MM.1S (cell line): Measurements from ENCODE around the gene DSCAML1.

Experiments used
- DNase-seq: peaks from one replicate; pipeline ENCODE4 v3.0.0-alpha.2; 2015
- H2AFZ ChIP-seq: fragments of 300-600 bp; sonication (generic); 2 replicates; pipeline ENCODE4 v1.6.0; 2016; ENCODE audit warnings: antibody characterized with exemption, low read length
- H3F3A ChIP-seq: fragments of 300-600 bp; sonication (generic); 2 replicates; pipeline ENCODE4 v1.6.1; 2016; ENCODE audit warnings: mild to moderate bottlenecking, antibody characterized with exemption, low read length, moderate library complexity, mixed read lengths; ENCODE audit not compliant: insufficient read depth
- H3K27ac ChIP-seq: fragments of 300-600 bp; sonication (generic); 2 replicates; pipeline ENCODE4 v1.5.1; 2016; ENCODE audit warnings: mild to moderate bottlenecking, low read length
- H3K27me3 ChIP-seq: fragments of 300-600 bp; sonication (generic); replicated peaks from 2 replicates; pipeline ENCODE4 v1.6.0; 2016; ENCODE audit warnings: low read length; ENCODE audit not compliant: insufficient read depth
- H3K36me3 ChIP-seq: fragments of 300-600 bp; sonication (generic); replicated peaks from 2 replicates; pipeline ENCODE4 v1.6.1; 2016; ENCODE audit warnings: mild to moderate bottlenecking, low read length, mixed read lengths; ENCODE audit not compliant: insufficient read depth
- H3K4me1 ChIP-seq: fragments of 300-600 bp; sonication (generic); 2 replicates; pipeline ENCODE4 v1.6.1; 2016; ENCODE audit warnings: low read length, mixed read lengths
- H3K4me2 ChIP-seq: fragments of 300-600 bp; sonication (generic); 2 replicates; pipeline ENCODE4 v1.6.0; 2016; ENCODE audit warnings: low read depth, low read length
- H3K4me3 ChIP-seq: fragments of 300-600 bp; sonication (generic); 2 replicates; pipeline ENCODE4 v1.5.1; 2016; ENCODE audit warnings: low read length, mixed read lengths
- H3K79me2 ChIP-seq: fragments of 300-600 bp; sonication (generic); 2 replicates; pipeline ENCODE4 v1.6.1; 2016; ENCODE audit warnings: mixed run types, low read length, mixed read lengths
- H3K9ac ChIP-seq: fragments of 300-600 bp; sonication (generic); 2 replicates; pipeline ENCODE4 v1.6.1; 2016; ENCODE audit warnings: low read length, mixed read lengths
- H3K9me2 ChIP-seq: fragments of 300-600 bp; sonication (generic); replicated peaks from 2 replicates; pipeline ENCODE4 v1.6.1; 2016; ENCODE audit warnings: mild to moderate bottlenecking, low read length, mixed read lengths; ENCODE audit not compliant: insufficient read depth
- H3K9me3 ChIP-seq: fragments of 300-600 bp; sonication (generic); replicated peaks from 2 replicates; pipeline ENCODE4 v1.6.1; 2016; ENCODE audit warnings: mild to moderate bottlenecking, low read length, mixed read lengths; ENCODE audit not compliant: insufficient read depth
- H4K20me1 ChIP-seq: fragments of 300-600 bp; sonication (generic); 2 replicates; pipeline ENCODE4 v1.6.1; 2016; ENCODE audit warnings: mild to moderate bottlenecking, low read length, moderate library complexity, mixed read lengths; ENCODE audit not compliant: insufficient read depth
- CTCF ChIP-seq: fragments of 300-600 bp; sonication (generic); IDR thresholded peaks from 2 replicates; pipeline ENCODE4 v1.5.1; 2016; ENCODE audit warnings: antibody characterized with exemption, low read length, mixed read lengths
- EZH2 ChIP-seq: fragments of 300-600 bp; sonication (generic); optimal IDR thresholded peaks from 2 replicates; pipeline ENCODE3; 2017; ENCODE audit warnings: low read depth, mild to moderate bottlenecking, antibody characterized with exemption, low read length, mixed read lengths
- EZH2phosphoT487 ChIP-seq: fragments of 300-600 bp; sonication (generic); IDR thresholded peaks from 2 replicates; pipeline ENCODE4 v1.6.1; 2018; ENCODE audit warnings: antibody characterized with exemption, low read length

The DSCAML1 gene

DNA sequence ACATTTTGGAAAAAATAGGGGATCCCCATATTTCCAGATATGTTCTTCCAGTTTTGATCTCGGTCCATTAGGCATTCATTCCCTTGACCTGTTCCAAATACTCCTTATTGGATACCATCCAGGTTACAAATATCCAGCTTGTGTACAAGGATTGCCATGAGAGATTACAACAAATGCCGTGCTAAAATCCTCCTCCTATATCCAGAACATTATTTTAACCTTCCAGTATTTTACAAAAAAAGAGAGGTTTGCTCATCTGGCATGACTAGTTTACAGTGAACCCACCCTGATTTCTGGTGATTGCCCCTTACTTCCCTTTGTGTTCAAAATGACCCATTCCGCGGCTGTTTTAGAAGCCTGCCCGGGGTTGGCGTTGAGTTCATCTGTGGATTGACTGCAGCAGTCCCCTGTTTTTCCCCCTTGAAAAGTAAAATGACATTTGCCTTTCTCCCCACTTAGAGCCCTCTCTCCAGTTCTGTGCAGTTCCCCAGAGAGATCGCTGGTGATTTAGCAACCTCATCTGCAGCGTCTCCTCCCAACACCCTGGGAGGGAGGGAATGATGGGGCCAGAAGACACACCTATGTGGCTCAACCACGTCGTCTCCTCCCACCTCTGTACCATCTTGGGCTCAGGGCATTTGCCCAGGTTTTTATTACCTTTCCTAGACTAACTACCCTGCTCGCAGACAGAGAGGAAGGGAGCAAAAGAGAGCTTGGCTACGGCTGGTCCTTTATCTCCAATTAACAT lies 73.6 kb downstream of the DSCAML1 start:
- H3K27ac ChIP-seq, result no peak overlapping the region
- no peaks in the 10 kb centered on the region for H4K20me1 ChIP-seq
- H3F3A ChIP-seq, result no peaks in the 10 kb centered on the region
- no peak overlapping the region for H2AFZ ChIP-seq
- no peak for TF ChIP-seq EZH2
- no peak for TF ChIP-seq EZH2phosphoT487
- TF ChIP-seq CTCF, result no peak
- no peaks in the 10 kb centered on the region for H3K9me2 ChIP-seq
- no peaks in the 10 kb centered on the region for H3K4me1 ChIP-seq
- H3K36me3 ChIP-seq, result no peaks in the 10 kb centered on the region
- no peaks in the 10 kb centered on the region for H3K79me2 ChIP-seq
- DNase-seq, result no peak
- H3K9ac ChIP-seq, result no peak overlapping the region
- H3K27me3 ChIP-seq, result peaks cover 25% of the 10 kb centered on the region; the same call in 1 of the 2 replicates
- no peaks in the 10 kb centered on the region for H3K9me3 ChIP-seq
- H3K4me3 ChIP-seq, result no peak overlapping the region
- H3K4me2 ChIP-seq, result no peak overlapping the region

GRCh38 chr11:117722082-117722481 lies 74.9 kb downstream of the DSCAML1 start:
- H3K4me2 ChIP-seq, result no peak overlapping the region
- no peaks in the 10 kb centered on the region for H3K9me2 ChIP-seq
- H3K4me1 ChIP-seq, result no peaks in the 10 kb centered on the region
- no peak overlapping the region for H3K27ac ChIP-seq
- no peaks in the 10 kb centered on the region for H3F3A ChIP-seq
- no peaks in the 10 kb centered on the region for H3K9me3 ChIP-seq
- no peak overlapping the region for H3K9ac ChIP-seq
- peaks cover 15% of the 10 kb centered on the region; the same call in 1 of the 2 replicates for H3K27me3 ChIP-seq
- TF ChIP-seq CTCF (no peak), EZH2phosphoT487 (no peak), EZH2 (no peak)
- H3K36me3 ChIP-seq, result no peaks in the 10 kb centered on the region
- DNase-seq, result no peak
- H3K79me2 ChIP-seq, result no peaks in the 10 kb centered on the region
- H2AFZ ChIP-seq, result no peak overlapping the region
- no peaks in the 10 kb centered on the region for H4K20me1 ChIP-seq
- no peak overlapping the region for H3K4me3 ChIP-seq

GRCh38 chr11:117720061-117720511 lies 76.9 kb downstream of the DSCAML1 start:
- Histone ChIP-seq H2AFZ (no peak overlapping the region), H3K4me1 (no peaks in the 10 kb centered on the region), H3F3A (no peaks in the 10 kb centered on the region), H3K27ac (no peak overlapping the region), H3K79me2 (no peaks in the 10 kb centered on the region), H3K9ac (no peak overlapping the region), H3K27me3 (peaks cover 26% of the 10 kb centered on the region), H3K9me2 (no peaks in the 10 kb centered on the region), H3K9me3 (no peaks in the 10 kb centered on the region), H3K4me3 (no peak overlapping the region), H3K36me3 (no peaks in the 10 kb centered on the region), H3K4me2 (no peak overlapping the region), H4K20me1 (no peaks in the 10 kb centered on the region)
- TF ChIP-seq CTCF, result no peak
- no peak for TF ChIP-seq EZH2phosphoT487
- no peak for TF ChIP-seq EZH2
- DNase-seq, result no peak
